C4-2B (cell line): ENCODE measurements around the gene FRK.
A peak's percentile ranks its signal among the peaks of the same experiment; 100 is the strongest.

Source experiments
- H3K27ac ChIP-seq: fragments of 450-650 bp; 2 replicates; pipeline ENCODE4 v1.5.1; 2017
- ZFX ChIP-seq: fragments of 450-650 bp; IDR thresholded peaks from 2 replicates; pipeline ENCODE4 v1.6.1; 2017
- TF ChIP-seq, protein P1 (sequence below): fragments of 450-650 bp; conservative IDR thresholded peaks from 2 replicates; pipeline ENCODE4 v1.5.1; 2017; ENCODE audit warnings: mild to moderate bottlenecking

Gene FRK

GRCh38 chr6:115905471-115905870 lies 155.2 kb downstream of the FRK start:
- TF ChIP-seq, protein P1, sequence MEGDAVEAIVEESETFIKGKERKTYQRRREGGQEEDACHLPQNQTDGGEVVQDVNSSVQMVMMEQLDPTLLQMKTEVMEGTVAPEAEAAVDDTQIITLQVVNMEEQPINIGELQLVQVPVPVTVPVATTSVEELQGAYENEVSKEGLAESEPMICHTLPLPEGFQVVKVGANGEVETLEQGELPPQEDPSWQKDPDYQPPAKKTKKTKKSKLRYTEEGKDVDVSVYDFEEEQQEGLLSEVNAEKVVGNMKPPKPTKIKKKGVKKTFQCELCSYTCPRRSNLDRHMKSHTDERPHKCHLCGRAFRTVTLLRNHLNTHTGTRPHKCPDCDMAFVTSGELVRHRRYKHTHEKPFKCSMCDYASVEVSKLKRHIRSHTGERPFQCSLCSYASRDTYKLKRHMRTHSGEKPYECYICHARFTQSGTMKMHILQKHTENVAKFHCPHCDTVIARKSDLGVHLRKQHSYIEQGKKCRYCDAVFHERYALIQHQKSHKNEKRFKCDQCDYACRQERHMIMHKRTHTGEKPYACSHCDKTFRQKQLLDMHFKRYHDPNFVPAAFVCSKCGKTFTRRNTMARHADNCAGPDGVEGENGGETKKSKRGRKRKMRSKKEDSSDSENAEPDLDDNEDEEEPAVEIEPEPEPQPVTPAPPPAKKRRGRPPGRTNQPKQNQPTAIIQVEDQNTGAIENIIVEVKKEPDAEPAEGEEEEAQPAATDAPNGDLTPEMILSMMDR = no peak
- TF ChIP-seq ZFX = no peak
- no peak overlapping the region for H3K27ac ChIP-seq

DNA sequence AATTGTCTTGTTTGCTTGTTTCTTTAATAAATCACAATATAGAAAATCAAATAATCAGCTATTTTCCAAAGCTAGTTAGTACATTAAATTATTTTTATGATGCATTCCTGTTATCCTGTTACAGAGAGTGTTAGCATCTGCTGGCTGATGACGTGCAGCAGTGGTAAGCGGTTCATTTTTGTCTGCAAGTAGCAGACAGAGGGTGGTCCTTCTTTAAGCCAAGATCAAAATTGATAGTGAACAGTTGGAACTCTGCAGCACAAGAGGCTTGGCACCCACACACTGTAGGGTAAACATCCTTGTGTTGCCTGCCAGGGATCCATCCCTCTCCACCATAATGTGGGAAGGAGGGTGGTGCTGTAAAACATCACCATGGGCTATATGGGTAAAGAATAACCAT lies 158.3 kb downstream of the FRK start:
- TF ChIP-seq ZFX = no peak
- TF ChIP-seq, protein P1 = no peak
- H3K27ac ChIP-seq = no peak overlapping the region

DNA sequence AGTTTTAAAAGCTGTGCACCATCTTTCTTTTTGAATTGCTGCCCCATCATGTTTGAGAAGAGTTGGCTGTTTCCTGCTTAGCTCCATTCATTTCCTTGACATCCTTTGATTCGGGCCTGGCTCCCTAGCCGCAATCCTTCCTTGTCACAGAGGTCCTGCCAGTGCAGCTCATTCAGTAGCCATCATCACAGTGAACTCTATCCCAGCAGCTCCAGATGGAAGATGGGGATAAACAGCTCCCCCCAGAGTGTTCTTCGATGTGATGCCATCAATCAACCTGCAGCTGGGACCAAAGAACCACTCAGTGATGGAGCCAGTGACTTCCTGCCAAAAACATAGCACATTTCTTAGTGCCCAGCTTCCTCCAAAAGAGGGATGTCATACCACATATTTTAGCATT lies 158.8 kb downstream of the FRK start:
- TF ChIP-seq ZFX = no peak
- TF ChIP-seq, protein P1 = no peak
- H3K27ac ChIP-seq = no peak overlapping the region

DNA sequence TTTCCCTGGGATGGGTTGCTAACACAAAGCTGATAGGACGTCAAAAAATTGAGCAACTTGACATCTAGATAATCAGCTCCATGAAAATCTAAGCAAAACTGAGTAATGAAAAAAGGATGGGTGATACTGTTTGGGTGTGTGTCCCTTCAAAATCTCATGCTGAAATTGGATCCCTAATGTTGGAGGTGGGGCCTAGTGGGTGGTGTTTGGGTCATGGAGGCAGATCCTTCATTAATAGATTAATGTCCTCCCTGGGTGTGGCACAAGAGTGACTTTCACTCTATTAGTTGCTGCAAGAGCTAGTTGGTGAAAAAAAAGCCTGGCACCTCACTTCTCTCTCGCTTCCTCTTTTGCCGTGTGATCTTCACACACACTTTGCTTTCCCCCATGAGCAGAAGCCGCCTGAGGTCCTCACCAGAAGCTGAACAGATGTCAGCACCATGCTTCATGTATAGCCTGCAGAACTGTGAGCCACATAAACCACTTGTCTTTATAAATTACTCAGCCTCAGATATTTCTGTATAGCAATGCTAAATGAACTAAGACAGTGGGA lies 160.9 kb downstream of the FRK start:
- H3K27ac ChIP-seq = no peak overlapping the region
- TF ChIP-seq ZFX = no peak
- TF ChIP-seq, protein P1 = no peak

DNA sequence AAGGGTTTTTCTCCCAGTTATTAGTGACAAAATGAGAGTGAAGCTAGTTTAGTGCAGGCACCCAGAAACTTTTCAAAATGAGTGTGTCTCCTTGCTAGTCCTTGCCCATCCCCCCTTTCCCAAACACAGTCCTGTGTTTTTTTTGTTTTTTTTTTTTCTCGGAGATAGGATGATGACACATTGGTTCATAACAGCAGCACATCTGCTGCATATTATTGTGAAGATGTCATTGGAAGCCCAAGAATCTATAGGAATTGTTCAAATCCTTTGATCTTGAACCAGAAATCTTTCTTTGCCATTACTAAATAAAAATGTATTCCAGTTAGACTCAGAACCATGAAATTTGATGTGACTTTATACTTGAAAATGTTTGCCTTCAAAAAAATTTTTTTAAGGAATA lies 162.4 kb downstream of the FRK start:
- no peak overlapping the region for H3K27ac ChIP-seq
- TF ChIP-seq ZFX = no peak
- TF ChIP-seq, protein P1 = no peak

- H3K27ac ChIP-seq = no peak overlapping the region
- no peak for TF ChIP-seq ZFX
- TF ChIP-seq, protein P1 = peak; percentile 83
Observed at GRCh38 chr6:115896538-115897129, 164.1 kb downstream of the FRK start.

GRCh38 chr6:115894426-115894992 lies 166.2 kb downstream of the FRK start:
- H3K27ac ChIP-seq = no peak overlapping the region
- TF ChIP-seq, protein P1 = no peak
- TF ChIP-seq ZFX = no peak
